ENCODE data around the gene SRP68.
A peak's percentile ranks its signal among the peaks of the same experiment; 100 is the strongest.

SRP68 gene

GRCh38 chr17:76017481-76018339 is 54.6 kb downstream of the SRP68 start:
- no peak for DNase-seq (ENCODE audit: low read depth)

GRCh38 chr17:76014925-76015261 is 57.4 kb downstream of the SRP68 start:
- DNase-seq (ENCODE audit: low read depth) = no peak

GRCh38 chr17:76014100-76014924 is 58.0 kb downstream of the SRP68 start:
- DNase-seq (ENCODE audit: low read depth) = peak; percentile 60

- no peak for DNase-seq (ENCODE audit: low read depth)
These were observed 58.9 kb downstream of the SRP68 start for GRCh38 chr17:76013377-76013932.

- DNase-seq (ENCODE audit: low read depth) = no peak
These were observed 60.4 kb downstream of the SRP68 start for GRCh38 chr17:76011951-76012350.

GRCh38 chr17:76009969-76010661 is 62.2 kb downstream of the SRP68 start:
- no peak for DNase-seq (ENCODE audit: low read depth)

- no peak for DNase-seq (ENCODE audit: low read depth)
These were observed 62.9 kb downstream of the SRP68 start for GRCh38 chr17:76009447-76009846.

GRCh38 chr17:76008630-76009425 is 63.5 kb downstream of the SRP68 start:
- no peak for DNase-seq (ENCODE audit: low read depth)

- no peak for DNase-seq (ENCODE audit: low read depth)
These were observed 64.1 kb downstream of the SRP68 start for GRCh38 chr17:76008208-76008607.

- DNase-seq (ENCODE audit: low read depth) = no peak
These were observed 64.5 kb downstream of the SRP68 start for GRCh38 chr17:76007850-76008165.

- no peak for DNase-seq (ENCODE audit: low read depth)
These were observed 65.0 kb downstream of the SRP68 start for GRCh38 chr17:76007131-76007849.

GRCh38 chr17:76005263-76006149 is 66.8 kb downstream of the SRP68 start:
- peak; percentile 49 for DNase-seq (ENCODE audit: low read depth)

- DNase-seq (ENCODE audit: low read depth) = no peak
These were observed 67.5 kb downstream of the SRP68 start for GRCh38 chr17:76004750-76005262.

GRCh38 chr17:76003915-76004314 is 68.4 kb downstream of the SRP68 start:
- no peak for DNase-seq (ENCODE audit: low read depth)

GRCh38 chr17:76002100-76002499 is 70.2 kb downstream of the SRP68 start:
- no peak for DNase-seq (ENCODE audit: low read depth)

- DNase-seq (ENCODE audit: low read depth) = no peak
These were observed 71.4 kb downstream of the SRP68 start, which contains the start of gene CDK3 for GRCh38 chr17:76000755-76001521. Gene CDK3 (plus strand): TSS chr17:76000855. CDS start chr17:76001426, 571 bp downstream.

GRCh38 chr17:76000016-76000754 is 72.1 kb downstream of the SRP68 start:
- peak; percentile 26 for DNase-seq (ENCODE audit: low read depth)

- no peak for DNase-seq (ENCODE audit: low read depth)
These were observed 74.0 kb downstream of the SRP68 start for GRCh38 chr17:75998327-75998795.

Data from iris pigment epithelial cell (primary cell).